GM19372 (cell line): Measurements from ENCODE around the gene SPA17.

ENCODE experiments used
- ATAC-seq: cut with Tn5 transposase; IDR thresholded peaks from one replicate; pipeline ENCODE4 v1.9.1; 2021; ENCODE audit warnings: mild to moderate bottlenecking, low read depth, moderate library complexity; ENCODE audit not compliant: unreplicated experiment

The SPA17 gene

DNA sequence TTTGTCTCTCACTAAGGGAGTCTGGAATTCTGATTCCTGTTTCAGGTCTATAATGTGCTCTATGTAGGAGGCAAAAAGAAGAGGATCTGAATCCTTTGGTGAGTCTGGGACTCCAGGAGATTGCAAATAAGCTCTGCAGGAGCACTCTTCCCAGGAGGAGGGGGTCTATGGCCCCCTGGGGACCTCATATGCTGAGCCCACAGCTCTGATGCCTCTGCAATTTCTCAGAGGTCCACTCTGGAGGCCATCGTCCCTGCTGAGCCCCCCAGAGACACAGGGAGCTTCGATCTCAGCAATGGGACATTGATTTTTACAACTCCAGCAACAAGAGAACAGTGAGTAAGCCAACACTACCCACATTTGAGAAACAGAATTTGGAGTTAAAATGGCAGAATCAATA is 45.8 kb downstream of the SPA17 start:
- ATAC-seq = no peak

DNA sequence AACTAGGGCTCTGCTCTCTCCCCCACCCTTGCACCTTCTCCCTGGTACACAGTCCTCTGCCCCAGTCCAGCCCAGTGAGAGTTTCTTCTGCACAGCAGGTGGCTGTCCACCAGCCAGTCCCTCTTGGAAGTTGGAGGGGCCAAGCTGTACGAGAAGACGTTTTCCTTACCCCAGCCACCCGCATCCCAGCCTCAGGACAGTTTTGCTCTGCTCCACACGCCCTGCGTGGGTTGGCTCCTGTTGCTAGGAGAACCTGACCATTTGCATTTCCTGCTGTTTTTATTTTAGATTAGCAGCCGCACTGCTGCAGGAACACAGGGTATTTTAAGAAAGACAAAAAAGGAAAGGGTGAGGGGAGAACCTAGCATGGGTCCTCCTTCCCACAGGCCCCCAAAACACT is 48.5 kb downstream of the SPA17 start:
- no peak for ATAC-seq

- peak; percentile 98 for ATAC-seq
These were observed 51.4 kb downstream of the SPA17 start for GRCh38 chr11:124724979-124725718.

GRCh38 chr11:124725719-124726105 is 52.0 kb downstream of the SPA17 start:
- ATAC-seq = peak; percentile 9

DNA sequence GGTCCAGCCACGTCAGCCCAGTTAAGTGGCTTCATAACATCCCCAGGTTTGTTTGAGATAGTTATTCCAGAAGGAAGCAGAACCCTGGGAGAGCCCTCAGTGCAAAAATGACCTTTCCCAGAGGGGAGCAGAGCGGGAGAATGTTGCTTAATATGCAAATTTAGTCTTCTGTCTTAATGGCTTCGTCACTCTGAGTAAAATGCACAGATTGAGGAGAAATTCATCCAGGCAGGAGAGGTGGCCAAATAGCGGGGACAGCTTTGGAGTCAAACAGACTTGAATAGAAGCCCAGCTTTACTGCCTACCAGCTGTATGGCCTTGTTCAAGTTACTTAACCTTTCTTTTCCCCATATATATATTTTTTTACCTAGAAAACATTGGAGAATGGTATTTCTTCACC is 53.8 kb downstream of the SPA17 start:
- no peak for ATAC-seq

- ATAC-seq = no peak
These were observed 54.4 kb downstream of the SPA17 start for GRCh38 chr11:124728134-124728533.

DNA sequence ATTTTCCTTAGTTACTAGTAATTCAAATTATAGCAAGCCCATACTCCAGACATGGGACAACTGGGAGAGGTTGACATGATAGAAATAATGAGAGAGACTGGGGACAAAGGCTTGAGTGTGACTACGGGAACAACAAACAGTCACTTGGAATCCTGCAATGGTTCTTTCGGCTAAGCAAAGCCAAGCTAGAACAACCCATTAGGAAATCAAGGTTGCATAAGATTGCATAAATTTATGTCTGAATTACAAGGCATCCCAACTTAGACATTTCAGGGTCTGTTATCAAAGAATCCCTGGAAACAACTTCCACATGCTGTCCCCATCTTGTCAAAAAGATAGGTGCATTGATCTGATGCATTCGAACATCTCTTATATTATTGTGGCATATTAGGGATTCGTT is 55.9 kb downstream of the SPA17 start:
- no peak for ATAC-seq

DNA sequence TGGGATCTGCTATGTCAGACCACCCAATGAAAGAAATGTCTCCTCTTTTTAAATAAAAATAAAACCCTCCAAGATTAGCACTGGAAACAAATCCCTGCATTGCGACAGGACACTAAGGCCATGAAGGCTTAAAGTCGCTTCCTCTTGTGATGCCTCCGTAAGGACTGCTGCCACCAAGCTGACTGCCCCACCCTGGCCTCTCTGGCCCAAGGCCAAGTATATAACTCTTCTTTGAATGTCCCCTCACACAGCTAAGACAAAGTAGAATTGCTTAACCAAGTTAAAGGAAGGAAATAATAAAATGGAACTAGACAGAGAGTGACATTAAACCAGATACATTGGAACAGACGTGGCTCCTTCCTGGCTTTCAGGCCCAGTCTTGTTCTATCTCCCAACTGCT is 58.5 kb downstream of the SPA17 start:
- ATAC-seq = no peak

GRCh38 chr11:124736736-124737135 is 63.0 kb downstream of the SPA17 start:
- ATAC-seq = no peak

- ATAC-seq = no peak
These were observed 64.1 kb downstream of the SPA17 start for GRCh38 chr11:124737638-124738305.

DNA sequence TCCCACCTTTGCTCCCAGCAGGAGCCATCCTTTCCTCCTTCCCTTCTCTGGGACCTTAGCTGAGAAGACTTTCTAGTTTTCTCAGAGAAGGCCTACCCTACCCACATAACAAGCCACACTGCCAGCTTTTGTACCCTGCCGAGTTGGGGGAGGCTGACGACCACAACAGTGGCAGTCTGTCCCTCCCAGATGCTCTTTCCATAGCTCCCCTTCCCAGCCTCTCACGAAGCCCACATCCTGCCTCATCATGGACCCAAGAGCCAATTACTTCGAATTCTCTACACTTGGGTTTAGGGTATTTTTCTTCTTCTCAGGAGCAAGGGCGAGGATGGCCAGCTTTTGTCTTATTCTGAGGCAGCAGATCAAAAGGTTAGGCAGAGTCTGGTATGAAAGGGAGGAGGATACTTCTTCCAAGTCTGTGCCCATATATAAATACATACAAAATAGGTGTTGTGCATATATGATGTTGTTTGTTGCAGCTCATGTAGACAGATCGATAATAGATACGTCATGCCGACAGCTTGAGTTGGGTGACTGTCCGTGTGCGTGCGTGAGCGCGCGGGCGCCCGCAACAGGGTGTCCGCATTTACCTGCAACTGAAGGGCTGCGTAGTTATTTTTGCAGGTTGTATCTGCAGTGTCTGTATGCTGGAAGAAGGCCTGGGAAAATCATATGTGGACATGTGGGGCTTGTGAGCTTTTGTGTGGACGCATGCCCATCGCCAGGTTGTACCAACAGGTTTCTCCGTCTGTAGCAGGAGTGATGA is 65.2 kb downstream of the SPA17 start:
- no peak for ATAC-seq

DNA sequence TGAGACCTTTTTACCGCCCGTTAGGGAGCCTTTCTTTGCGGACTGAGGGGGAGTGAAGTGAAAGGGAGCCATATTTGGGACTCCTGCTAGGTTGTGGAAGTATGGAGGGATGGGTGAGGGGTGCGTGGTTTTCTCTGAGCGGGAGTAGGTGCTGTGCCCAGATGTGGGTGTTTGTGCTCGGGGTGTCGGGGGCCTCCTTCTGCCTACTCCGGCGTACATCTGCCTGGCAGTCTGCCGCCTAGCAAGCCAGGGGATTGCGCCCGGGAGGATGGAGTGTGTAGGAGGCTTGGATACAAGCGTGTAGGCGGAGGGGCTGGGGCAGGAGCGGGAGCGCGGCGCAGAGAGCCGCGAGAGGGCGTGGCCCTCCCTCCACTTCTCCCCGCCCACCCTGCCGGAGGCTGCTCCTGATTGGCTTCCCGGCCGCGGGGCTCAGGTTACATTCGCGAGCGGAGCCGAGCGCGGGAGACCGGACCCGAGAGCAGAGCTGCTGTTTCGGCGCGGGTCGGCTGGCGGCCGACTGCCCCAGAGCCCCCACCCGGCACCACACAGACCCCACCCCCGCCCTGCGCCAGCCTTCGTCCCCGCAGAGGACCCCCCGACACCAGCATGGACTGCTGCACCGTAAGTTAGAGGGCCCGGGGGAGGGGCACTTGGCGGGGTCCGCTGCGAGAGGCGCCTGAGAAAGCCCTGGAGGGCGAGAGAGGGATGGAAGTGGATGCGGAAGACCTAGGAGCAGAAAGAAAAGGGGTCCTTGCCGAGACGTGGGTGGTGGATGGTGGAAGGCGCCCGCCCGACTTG is 66.0 kb downstream of the SPA17 start, which contains the start of gene NRGN:
Gene NRGN (plus strand): TSS at position 464 of the 798 bp plus-strand sequence. CDS start 143 bp downstream, at position 607.
- ATAC-seq = peak; percentile 98

GRCh38 chr11:124740277-124740882 is 66.7 kb downstream of the SPA17 start:
- peak; percentile 39 for ATAC-seq

- ATAC-seq = no peak
These were observed 68.9 kb downstream of the SPA17 start for GRCh38 chr11:124742555-124742954.

- ATAC-seq = no peak
These were observed 69.3 kb downstream of the SPA17 start for GRCh38 chr11:124743050-124743449.

- no peak for ATAC-seq
These were observed 71.6 kb downstream of the SPA17 start for GRCh38 chr11:124745270-124745834.

DNA sequence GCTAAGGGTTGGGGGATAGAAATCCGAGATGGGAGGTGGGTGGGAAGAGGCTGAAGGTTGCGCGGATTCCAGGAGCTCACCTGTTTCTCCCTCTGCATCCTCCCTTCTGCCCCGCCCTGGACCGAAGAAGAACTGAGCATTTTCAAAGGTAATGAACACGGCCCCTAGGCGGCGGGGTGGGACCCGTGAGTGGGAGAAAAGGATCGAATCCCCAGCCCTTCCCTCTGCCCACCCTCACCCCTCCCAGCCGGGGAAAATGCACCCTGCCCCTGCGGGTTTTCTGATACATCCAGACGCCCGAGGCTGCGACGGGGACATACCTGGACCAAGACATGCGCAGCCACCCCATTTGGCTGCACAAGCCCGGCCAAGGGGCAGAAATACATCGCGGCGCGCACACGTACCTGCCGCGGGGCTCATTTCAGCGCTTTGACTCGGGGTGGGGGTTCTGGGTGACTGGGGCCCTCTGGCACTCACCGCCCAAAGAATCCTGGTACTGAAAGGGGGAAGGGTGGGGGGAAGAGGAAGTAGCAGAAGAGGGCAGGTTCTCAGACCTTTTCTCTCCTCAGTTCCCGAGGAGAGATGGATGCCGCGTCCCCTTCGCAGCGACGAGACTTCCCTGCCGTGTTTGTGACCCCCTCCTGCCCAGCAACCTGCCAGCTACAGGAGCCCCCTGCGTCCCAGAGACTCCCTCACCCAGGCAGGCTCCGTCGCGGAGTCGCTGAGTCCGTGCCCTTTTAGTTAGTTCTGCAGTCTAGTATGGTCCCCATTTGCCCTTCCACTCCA is 72.3 kb downstream of the SPA17 start:
- ATAC-seq = peak; percentile 11

DNA sequence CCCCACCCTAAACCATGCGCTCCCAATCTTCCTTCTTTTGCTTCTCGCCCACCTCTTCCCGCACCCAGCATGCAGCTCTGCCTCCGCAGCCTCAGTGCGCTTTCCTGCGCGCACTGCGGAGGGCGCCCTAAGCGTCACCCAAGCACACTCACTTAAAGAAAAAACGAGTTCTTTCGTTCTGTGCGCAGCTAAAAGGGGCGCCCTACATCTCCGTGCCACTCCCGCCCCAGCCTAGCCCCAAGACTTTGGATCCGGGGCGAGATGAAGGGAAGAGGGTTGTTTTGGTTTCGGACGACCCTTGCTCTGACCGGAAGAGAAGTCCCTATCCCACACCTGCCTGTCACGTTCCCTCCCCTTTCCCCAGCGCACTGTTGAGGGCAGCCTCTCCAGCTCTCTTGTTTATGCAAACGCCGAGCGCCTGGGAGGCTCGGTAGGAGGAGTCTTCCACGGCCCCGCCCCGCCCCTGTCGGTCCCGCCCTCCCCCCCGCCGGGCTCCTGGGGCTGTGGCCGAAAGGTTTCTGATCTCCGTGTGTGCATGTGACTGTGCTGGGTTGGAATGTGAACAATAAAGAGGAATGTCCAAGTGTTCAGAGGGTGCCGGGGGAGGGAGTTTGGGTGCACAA is 73.0 kb downstream of the SPA17 start:
- ATAC-seq = peak; percentile 92
